BJ (cell line): Measurements from ENCODE around the gene MPPED2. TPM values are rescaled to one million over a fixed set of nuclear protein-coding genes. Genes with fewer than 3 reads are reported as not detected.

Experiments used
- CTCF ChIA-PET: fragments of 350-600 bp; formaldehyde crosslinking; extraction: SDS; loops from one replicate; lab custom pipeline; 2021; ENCODE audit warnings: antibody characterized with exemption, inconsistent platforms; lab: Yijun Ruan, JAX
- POLR2A ChIA-PET: fragments of 300-600 bp; sonication (Branson Sonifier 250); formaldehyde crosslinking; extraction: SDS; loops from one replicate; lab custom pipeline; 2021; ENCODE audit warnings: antibody characterized with exemption; lab: Charles Lee
- DNase-seq: peaks from one replicate; pipeline ENCODE4 v3.0.0-alpha.2; 2011; ENCODE audit warnings: low read depth
- H3K27me3 ChIP-seq: 2 replicates; pipeline ENCODE4 v1.6.0; 2011; ENCODE audit warnings: low read length; ENCODE audit not compliant: control insufficient read depth, insufficient read depth
- H3K36me3 ChIP-seq: 2 replicates; pipeline ENCODE4 v1.5.1; 2011; ENCODE audit warnings: low read length; ENCODE audit not compliant: control insufficient read depth, insufficient read depth
- H3K4me3 ChIP-seq: 2 replicates; pipeline ENCODE4 v1.5.1; 2011; ENCODE audit warnings: low read depth, mild to moderate bottlenecking, control low read depth, low read length
- polyA plus RNA-seq: library from polyadenylated mRNA; depleted of rRNA; stranded (reverse); fragments of >200 nt; gene quantifications from 2 replicates; pipeline ENCODE4 v1.2.3, GENCODE V29; 2011
- TF ChIP-seq, protein P1 (sequence below): IDR thresholded peaks from 2 replicates; pipeline ENCODE4 v1.5.1; 2011; ENCODE audit warnings: low read depth, mild to moderate bottlenecking, control low read depth, inconsistent platforms, low read length, moderate library complexity; ENCODE audit not compliant: insufficient read depth

Gene MPPED2
- polyA plus RNA-seq, 1 experiment = not detected

DNA sequence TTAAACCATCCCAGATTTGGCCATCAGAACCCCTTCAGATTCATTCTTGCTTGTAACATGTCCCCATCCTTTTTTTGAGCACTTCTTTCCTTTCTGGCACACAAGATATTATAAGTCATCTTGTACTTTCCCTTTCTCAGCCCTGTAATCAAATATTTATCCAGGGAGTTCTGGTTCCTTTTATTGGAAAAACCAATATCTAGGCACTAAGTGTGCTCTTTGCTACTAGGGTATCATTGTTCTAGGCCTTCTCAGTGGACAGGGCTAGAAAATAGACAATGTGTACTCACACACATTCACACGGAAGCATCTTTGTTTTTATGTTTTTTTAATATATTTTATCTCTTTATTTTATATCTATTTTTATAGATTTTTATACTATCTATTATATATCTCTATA, 216.0 kb downstream of the MPPED2 start:
- no peak overlapping the region for H3K4me3 ChIP-seq
- no peak for DNase-seq
- H3K27me3 ChIP-seq = no peaks in the 10 kb centered on the region
- TF ChIP-seq, protein P1, sequence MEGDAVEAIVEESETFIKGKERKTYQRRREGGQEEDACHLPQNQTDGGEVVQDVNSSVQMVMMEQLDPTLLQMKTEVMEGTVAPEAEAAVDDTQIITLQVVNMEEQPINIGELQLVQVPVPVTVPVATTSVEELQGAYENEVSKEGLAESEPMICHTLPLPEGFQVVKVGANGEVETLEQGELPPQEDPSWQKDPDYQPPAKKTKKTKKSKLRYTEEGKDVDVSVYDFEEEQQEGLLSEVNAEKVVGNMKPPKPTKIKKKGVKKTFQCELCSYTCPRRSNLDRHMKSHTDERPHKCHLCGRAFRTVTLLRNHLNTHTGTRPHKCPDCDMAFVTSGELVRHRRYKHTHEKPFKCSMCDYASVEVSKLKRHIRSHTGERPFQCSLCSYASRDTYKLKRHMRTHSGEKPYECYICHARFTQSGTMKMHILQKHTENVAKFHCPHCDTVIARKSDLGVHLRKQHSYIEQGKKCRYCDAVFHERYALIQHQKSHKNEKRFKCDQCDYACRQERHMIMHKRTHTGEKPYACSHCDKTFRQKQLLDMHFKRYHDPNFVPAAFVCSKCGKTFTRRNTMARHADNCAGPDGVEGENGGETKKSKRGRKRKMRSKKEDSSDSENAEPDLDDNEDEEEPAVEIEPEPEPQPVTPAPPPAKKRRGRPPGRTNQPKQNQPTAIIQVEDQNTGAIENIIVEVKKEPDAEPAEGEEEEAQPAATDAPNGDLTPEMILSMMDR = no peak
- no peaks in the 10 kb centered on the region for H3K36me3 ChIP-seq
- ChIA-PET CTCF (no interaction called here), POLR2A (no interaction called here)

- H3K27me3 ChIP-seq = no peaks in the 10 kb centered on the region
- TF ChIP-seq, protein P1 = no peak
- H3K4me3 ChIP-seq = no peak overlapping the region
- no peaks in the 10 kb centered on the region for H3K36me3 ChIP-seq
- CTCF ChIA-PET = no interaction called here
- POLR2A ChIA-PET = no interaction called here
- no peak for DNase-seq
Measured at GRCh38 chr11:30368394-30368793, 217.8 kb downstream of the MPPED2 start.

- CTCF ChIA-PET = no interaction called here
- Histone ChIP-seq H3K27me3 (no peaks in the 10 kb centered on the region), H3K36me3 (no peaks in the 10 kb centered on the region), H3K4me3 (no peak overlapping the region)
- no peak for DNase-seq
- POLR2A ChIA-PET = no interaction called here
- TF ChIP-seq, protein P1 = no peak
Measured at GRCh38 chr11:30365793-30366517, 220.2 kb downstream of the MPPED2 start.

- TF ChIP-seq, protein P1 = no peak
- POLR2A ChIA-PET = no interaction called here
Measured at GRCh38 chr11:30364837-30365482, 221.2 kb downstream of the MPPED2 start.

DNA sequence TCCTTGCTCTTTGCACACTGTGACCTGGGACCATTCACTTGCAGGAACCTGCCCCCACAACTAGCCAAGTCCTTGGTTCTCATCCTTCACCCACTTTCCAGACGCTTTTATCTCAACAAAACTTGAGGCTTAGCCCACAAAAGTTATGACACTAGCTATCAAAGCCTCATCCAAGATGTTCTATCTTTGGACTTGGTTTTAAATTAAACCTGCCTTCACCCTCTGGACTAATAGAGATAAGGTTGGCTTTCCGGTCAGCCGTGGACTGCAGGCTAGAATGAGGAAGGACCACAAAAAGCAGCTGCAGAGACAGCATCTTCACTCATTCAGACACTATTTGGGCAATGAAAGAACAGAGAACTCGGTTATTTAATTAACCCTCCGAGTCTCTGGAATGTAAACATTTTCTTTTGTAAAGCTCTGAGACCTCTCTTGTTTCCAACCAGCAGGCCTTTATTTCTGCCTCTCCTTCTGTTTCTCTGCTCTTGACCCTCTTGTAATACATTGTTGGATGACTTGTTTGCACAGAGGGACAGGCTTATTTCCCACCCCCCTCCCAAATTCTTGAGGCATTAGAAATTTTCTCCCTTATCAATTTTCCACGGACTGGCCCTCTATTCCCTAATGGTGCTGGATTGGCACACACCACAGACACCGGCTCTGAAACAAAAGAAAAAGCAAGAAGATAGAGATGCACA, 221.9 kb downstream of the MPPED2 start:
- POLR2A ChIA-PET = no interaction called here
- H3K27me3 ChIP-seq = no peaks in the 10 kb centered on the region
- no peaks in the 10 kb centered on the region for H3K36me3 ChIP-seq
- no peak overlapping the region for H3K4me3 ChIP-seq
- TF ChIP-seq, protein P1 = no peak
- no peak for DNase-seq
- CTCF ChIA-PET = no interaction called here

More at GRCh38 chr11:30364837-30365482, 221.2 kb downstream of the MPPED2 start:
- DNase-seq = no peak
- CTCF ChIA-PET = no interaction called here
- Histone ChIP-seq H3K36me3 (no peaks in the 10 kb centered on the region), H3K4me3 (no peak overlapping the region), H3K27me3 (no peaks in the 10 kb centered on the region)
